Measurements from ENCODE around the gene SBDS. TPM values are rescaled to one million over a fixed set of nuclear protein-coding genes. Genes with fewer than 3 reads are reported as not detected.
"Not testable (repeated sequence)": the region's sequence is repeated elsewhere in the genome, so short reads cannot be mapped to it uniquely, and the experiment has no call there.

Gene SBDS
- total RNA-seq, 2 experiments from 2014 or later, result 443 to 474 TPM

DNA sequence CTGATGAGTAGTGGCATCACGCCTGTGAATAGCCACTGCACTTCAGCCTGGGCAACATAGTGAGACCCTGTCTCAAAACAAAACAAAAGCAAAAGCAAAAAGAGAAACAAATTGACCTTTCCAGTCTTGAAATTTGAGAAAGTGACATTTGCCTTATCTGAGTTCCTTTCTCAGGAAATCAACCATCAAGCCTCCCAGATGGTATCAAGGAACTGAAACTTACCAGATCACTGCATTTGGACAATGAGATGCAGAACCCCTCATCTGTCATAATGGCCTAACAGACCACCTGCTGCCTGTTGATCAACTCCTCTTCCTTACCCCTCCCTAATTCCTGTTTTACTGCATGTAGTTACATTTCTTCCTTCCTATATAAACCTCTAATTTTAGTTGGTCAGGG lies 15.1 kb downstream of the SBDS start:
- ATAC-seq (ENCODE audit: poor library complexity); DNase-seq; CTCF ChIA-PET; H3K27ac Mint-ChIP-seq; H3K4me3 Mint-ChIP-seq; H3K36me3 Mint-ChIP-seq (ENCODE audit: low read depth); POLR2A ChIA-PET; H3K36me3 ChIP-seq (ENCODE audit: insufficient read depth, low read length); H3K4me1 ChIP-seq (ENCODE audit: insufficient read depth, low read length); H3K27ac ChIP-seq (ENCODE audit: low read depth in 1 of 2, low read length in 2 of 2); H3K27me3 Mint-ChIP-seq; H3K4me3 ChIP-seq (ENCODE audit: low read length); H3K4me1 Mint-ChIP-seq (ENCODE audit: low read depth); intact Hi-C loops (cut with DNase I, micrococcal nuclease); H3K27me3 ChIP-seq (ENCODE audit: control insufficient read depth in 1 of 2, insufficient read depth in 2 of 2, low read length in 2 of 2): not testable (repeated sequence)
- H3K9me3 ChIP-seq (ENCODE audit: control insufficient read depth in 1 of 2, insufficient read depth in 1 of 2, low read length in 2 of 2), result peaks cover 8 to 18% of the 10 kb centered on the region in 2 experiments
- peaks cover 13% of the 10 kb centered on the region for H3K9me3 Mint-ChIP-seq

- H3K27ac Mint-ChIP-seq; DNase-seq; intact Hi-C loops (cut with DNase I, micrococcal nuclease); H3K36me3 ChIP-seq (ENCODE audit: insufficient read depth, low read length); H3K4me3 ChIP-seq (ENCODE audit: low read length); H3K36me3 Mint-ChIP-seq (ENCODE audit: low read depth); H3K4me1 ChIP-seq (ENCODE audit: insufficient read depth, low read length); ATAC-seq (ENCODE audit: poor library complexity); H3K27me3 Mint-ChIP-seq; H3K27me3 ChIP-seq (ENCODE audit: control insufficient read depth in 1 of 2, insufficient read depth in 2 of 2, low read length in 2 of 2); H3K4me3 Mint-ChIP-seq; CTCF ChIA-PET; H3K27ac ChIP-seq (ENCODE audit: low read depth in 1 of 2, low read length in 2 of 2); POLR2A ChIA-PET; H3K4me1 Mint-ChIP-seq (ENCODE audit: low read depth): not testable (repeated sequence)
- H3K9me3 Mint-ChIP-seq, result peaks cover 13% of the 10 kb centered on the region
- peaks cover 8 to 18% of the 10 kb centered on the region in 2 experiments for H3K9me3 ChIP-seq (ENCODE audit: control insufficient read depth in 1 of 2, insufficient read depth in 1 of 2, low read length in 2 of 2)
Measured at GRCh38 chr7:66979013-66979412, 16.4 kb downstream of the SBDS start.

DNA sequence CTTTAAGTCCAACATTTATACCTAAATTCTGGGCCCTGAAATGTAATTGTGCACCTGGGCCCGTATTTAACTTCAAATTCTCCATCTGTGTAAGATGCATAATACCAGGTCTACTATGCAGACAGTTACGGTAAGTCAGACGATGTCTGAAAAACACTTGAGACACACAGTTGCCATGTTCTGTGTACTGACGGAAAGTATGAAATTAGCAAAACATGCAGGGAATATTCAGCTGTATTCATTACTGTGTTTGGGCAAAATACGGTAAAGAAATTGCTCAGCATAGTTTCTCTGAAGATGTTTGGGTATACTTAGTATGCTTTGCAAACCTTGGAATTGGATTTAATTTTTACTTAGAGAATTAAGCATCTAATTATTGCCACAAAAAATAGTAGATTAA lies 17.1 kb downstream of the SBDS start:
- POLR2A ChIA-PET; DNase-seq; CTCF ChIA-PET; intact Hi-C loops (cut with DNase I, micrococcal nuclease); H3K4me3 ChIP-seq (ENCODE audit: low read length); H3K4me3 Mint-ChIP-seq; ATAC-seq (ENCODE audit: poor library complexity); H3K36me3 Mint-ChIP-seq (ENCODE audit: low read depth); H3K36me3 ChIP-seq (ENCODE audit: insufficient read depth, low read length); H3K27ac ChIP-seq (ENCODE audit: low read depth in 1 of 2, low read length in 2 of 2); H3K27me3 Mint-ChIP-seq; H3K27ac Mint-ChIP-seq; H3K4me1 Mint-ChIP-seq (ENCODE audit: low read depth); H3K27me3 ChIP-seq (ENCODE audit: control insufficient read depth in 1 of 2, insufficient read depth in 2 of 2, low read length in 2 of 2); H3K4me1 ChIP-seq (ENCODE audit: insufficient read depth, low read length): not testable (repeated sequence)
- H3K9me3 Mint-ChIP-seq, result peaks cover 13% of the 10 kb centered on the region
- H3K9me3 ChIP-seq (ENCODE audit: control insufficient read depth in 1 of 2, insufficient read depth in 1 of 2, low read length in 2 of 2), result peaks cover 8 to 18% of the 10 kb centered on the region in 2 experiments

GRCh38 chr7:66974986-66975590 lies 20.3 kb downstream of the SBDS start:
- no peaks in the 10 kb centered on the region for H3K4me1 ChIP-seq (ENCODE audit: insufficient read depth, low read length)
- TF ChIP-seq, protein P1, sequence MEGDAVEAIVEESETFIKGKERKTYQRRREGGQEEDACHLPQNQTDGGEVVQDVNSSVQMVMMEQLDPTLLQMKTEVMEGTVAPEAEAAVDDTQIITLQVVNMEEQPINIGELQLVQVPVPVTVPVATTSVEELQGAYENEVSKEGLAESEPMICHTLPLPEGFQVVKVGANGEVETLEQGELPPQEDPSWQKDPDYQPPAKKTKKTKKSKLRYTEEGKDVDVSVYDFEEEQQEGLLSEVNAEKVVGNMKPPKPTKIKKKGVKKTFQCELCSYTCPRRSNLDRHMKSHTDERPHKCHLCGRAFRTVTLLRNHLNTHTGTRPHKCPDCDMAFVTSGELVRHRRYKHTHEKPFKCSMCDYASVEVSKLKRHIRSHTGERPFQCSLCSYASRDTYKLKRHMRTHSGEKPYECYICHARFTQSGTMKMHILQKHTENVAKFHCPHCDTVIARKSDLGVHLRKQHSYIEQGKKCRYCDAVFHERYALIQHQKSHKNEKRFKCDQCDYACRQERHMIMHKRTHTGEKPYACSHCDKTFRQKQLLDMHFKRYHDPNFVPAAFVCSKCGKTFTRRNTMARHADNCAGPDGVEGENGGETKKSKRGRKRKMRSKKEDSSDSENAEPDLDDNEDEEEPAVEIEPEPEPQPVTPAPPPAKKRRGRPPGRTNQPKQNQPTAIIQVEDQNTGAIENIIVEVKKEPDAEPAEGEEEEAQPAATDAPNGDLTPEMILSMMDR (IDR thresholded peaks at IDR 0.05), result no peak
- no peaks in the 10 kb centered on the region for H3K27me3 ChIP-seq (ENCODE audit: control insufficient read depth in 1 of 2, insufficient read depth in 2 of 2, low read length in 2 of 2)
- H3K9me3 Mint-ChIP-seq, result peaks cover 3% of the 10 kb centered on the region
- intact Hi-C loops (cut with DNase I, micrococcal nuclease), result no loop called here
- CTCF ChIA-PET, result no interaction called here
- DNase-seq (no peak), ATAC-seq (ENCODE audit: poor library complexity) (no peak)
- H3K27me3 Mint-ChIP-seq, result no peaks in the 10 kb centered on the region
- H3K27ac Mint-ChIP-seq, result no peak overlapping the region
- H3K4me3 ChIP-seq (ENCODE audit: low read length), result no peak overlapping the region
- H3K9me3 ChIP-seq (ENCODE audit: control insufficient read depth in 1 of 2, insufficient read depth in 1 of 2, low read length in 2 of 2), result peaks cover under 1 to 9% of the 10 kb centered on the region in 2 experiments
- no peaks in the 10 kb centered on the region for H3K36me3 Mint-ChIP-seq (ENCODE audit: low read depth)
- H3K4me1 Mint-ChIP-seq (ENCODE audit: low read depth), result no peaks in the 10 kb centered on the region
- no peak overlapping the region for H3K27ac ChIP-seq (ENCODE audit: low read depth in 1 of 2, low read length in 2 of 2)
- H3K36me3 ChIP-seq (ENCODE audit: insufficient read depth, low read length), result no peaks in the 10 kb centered on the region
- POLR2A ChIA-PET, result no interaction called here
- no peak overlapping the region for H3K4me3 Mint-ChIP-seq

Data from CD4-positive, alpha-beta T cell (primary cell).